ENCODE data around the gene USP2.
"Not testable (repeated sequence)": the region's sequence is repeated elsewhere in the genome, so short reads cannot be mapped to it uniquely, and the experiment has no call there.

The USP2 gene

DNA sequence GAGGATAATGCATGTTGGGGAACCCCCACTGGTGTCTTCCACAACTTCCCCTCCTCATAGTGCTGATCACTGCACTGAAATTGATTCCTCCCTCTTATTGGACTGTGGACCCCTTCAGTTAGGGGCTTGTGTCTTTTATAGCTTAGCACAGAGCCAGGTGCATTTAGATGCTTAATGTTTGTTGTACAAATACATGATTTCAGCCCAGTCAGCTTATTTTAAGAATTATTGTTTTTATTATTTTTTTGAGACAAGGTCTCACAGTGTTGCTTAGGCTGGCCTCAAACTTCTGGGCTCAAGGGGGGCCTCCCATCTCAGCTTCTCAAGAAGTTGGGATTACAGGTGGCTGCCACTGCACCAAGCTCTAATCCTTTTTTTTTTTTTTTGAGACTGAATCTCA is 33.2 kb upstream of the USP2 start:
- DNase-seq (ENCODE audit: low read depth in 4 of 4, low spot score in 1 of 4): no peak

- no peak for DNase-seq (ENCODE audit: low read depth in 4 of 4, low spot score in 1 of 4)
These were observed 32.8 kb upstream of the USP2 start for GRCh38 chr11:119414321-119414720.

GRCh38 chr11:119412072-119412471 is 30.6 kb upstream of the USP2 start:
- DNase-seq (ENCODE audit: low read depth in 4 of 4, low spot score in 1 of 4): no peak

DNA sequence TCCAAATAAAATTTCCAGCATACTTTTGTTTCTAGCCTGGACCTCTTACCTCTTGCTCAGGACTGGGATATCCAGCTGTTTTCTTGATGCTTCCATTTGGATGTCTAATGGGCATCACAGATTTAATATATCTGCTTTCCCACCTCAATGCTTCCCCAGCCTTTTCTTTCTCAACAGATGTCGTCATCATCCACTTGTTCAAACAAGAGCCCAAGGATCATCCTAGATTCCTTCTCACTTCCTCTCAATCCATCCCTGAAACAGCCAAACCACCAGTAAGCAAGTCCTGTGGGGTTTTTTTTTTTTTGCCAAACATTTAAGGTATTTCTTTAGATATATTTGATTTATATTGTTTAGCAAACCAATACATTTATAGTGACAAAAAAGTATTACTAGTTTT is 29.0 kb upstream of the USP2 start:
- DNase-seq (ENCODE audit: low read depth in 4 of 4, low spot score in 1 of 4): no peak

- no peak for DNase-seq (ENCODE audit: low read depth in 4 of 4, low spot score in 1 of 4)
These were observed 28.2 kb upstream of the USP2 start for GRCh38 chr11:119409731-119410130.

DNA sequence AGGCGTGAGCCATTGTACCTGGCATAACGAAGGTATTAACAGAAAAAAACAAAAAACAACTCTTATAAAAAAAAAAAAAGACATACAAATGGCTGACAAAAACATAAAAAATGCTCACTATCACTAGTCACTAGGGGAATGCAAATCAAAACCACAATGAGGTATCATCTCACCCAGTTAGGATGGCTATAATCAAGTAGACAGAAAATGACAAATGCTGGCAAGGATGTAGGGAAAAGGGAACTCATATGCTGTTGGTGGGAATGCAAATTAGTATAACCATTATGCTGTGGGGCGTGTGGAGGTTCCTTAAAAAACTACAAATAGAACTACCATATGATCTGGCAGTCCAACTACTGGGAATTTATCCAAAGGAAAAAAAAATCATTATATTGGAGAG is 24.5 kb upstream of the USP2 start:
- no peak for DNase-seq (ENCODE audit: low read depth in 4 of 4, low spot score in 1 of 4)

- not testable (repeated sequence) for DNase-seq (ENCODE audit: low read depth in 4 of 4, low spot score in 1 of 4)
These were observed 24.0 kb upstream of the USP2 start for GRCh38 chr11:119405448-119405847.

- no peak for DNase-seq (ENCODE audit: low read depth in 4 of 4, low spot score in 1 of 4)
These were observed 23.4 kb upstream of the USP2 start for GRCh38 chr11:119404872-119405271.

DNA sequence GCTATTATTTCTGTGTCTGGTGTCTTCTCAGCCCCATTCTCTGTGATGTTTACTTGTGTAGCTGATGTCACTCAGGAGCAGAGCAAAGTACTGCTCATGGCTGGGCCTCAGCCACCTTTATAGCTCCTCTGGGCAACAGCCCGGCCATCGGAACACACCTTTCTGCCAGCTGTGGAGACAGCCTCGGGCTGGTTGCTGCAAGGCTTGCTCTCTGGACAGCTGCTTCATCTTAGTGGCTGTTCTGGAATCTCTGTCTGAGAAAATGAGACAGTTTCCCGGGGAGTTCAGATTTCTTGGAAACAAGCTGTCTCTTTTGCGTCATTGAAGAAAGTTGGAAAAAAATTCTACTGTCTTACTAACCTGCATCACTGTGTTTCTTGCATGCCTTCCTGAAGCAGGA is 21.5 kb upstream of the USP2 start:
- no peak for DNase-seq (ENCODE audit: low read depth in 4 of 4, low spot score in 1 of 4)

- no peak for DNase-seq (ENCODE audit: low read depth in 4 of 4, low spot score in 1 of 4)
These were observed 21.0 kb upstream of the USP2 start for GRCh38 chr11:119402470-119402869.

- no peak for DNase-seq (ENCODE audit: low read depth in 4 of 4, low spot score in 1 of 4)
These were observed 19.4 kb upstream of the USP2 start for GRCh38 chr11:119400860-119401259.

GRCh38 chr11:119397740-119398139 is 16.2 kb upstream of the USP2 start:
- no peak for DNase-seq (ENCODE audit: low read depth in 4 of 4, low spot score in 1 of 4)

DNA sequence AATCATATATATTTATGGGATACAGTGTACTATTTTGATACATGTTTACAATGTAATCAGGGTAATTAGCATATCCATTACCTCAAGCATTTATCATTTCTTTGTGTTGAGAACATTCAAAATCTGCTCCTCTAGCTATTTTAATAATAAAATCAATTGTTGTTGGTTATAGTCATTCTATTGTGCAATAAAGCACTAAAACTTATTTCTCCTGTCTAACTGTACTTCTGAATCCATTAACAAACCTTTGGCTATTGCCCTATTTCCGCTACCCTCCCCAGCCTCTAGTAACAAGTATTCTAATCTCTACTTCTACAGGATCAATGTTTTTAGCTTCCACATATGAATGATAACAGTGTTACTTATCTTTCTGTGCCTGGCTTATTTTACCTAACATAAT is 15.3 kb upstream of the USP2 start:
- DNase-seq (ENCODE audit: low read depth in 4 of 4, low spot score in 1 of 4): no peak

DNA sequence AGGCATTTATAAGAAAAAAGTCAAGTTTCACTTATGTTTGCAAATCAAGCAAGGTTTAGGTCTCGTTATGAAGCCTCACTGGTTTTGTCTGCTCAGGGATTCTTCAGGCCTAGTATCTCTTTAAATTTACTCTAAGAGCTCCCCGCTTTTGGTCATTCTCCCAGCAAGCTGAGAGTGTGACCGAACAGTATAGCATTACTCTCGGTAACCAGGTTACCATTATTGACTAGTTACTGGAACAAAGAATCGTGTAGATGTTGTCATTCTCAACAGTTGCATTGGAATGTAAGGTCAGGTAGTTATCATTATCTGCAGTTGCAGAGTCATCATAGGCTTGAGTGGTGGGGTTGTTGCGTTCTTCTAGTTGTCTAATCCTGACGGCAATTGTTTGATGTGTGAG is 9.8 kb upstream of the USP2 start:
- no peak for DNase-seq (ENCODE audit: low read depth in 4 of 4, low spot score in 1 of 4)

- DNase-seq (ENCODE audit: low read depth in 4 of 4, low spot score in 1 of 4): no peak
These were observed 8.2 kb upstream of the USP2 start for GRCh38 chr11:119389611-119390254.

GRCh38 chr11:119388103-119388502 is 6.6 kb upstream of the USP2 start:
- no peak for DNase-seq (ENCODE audit: low read depth in 4 of 4, low spot score in 1 of 4)

GRCh38 chr11:119384332-119384731 is 2.8 kb upstream of the USP2 start:
- no peak for DNase-seq (ENCODE audit: low read depth in 4 of 4, low spot score in 1 of 4)

DNA sequence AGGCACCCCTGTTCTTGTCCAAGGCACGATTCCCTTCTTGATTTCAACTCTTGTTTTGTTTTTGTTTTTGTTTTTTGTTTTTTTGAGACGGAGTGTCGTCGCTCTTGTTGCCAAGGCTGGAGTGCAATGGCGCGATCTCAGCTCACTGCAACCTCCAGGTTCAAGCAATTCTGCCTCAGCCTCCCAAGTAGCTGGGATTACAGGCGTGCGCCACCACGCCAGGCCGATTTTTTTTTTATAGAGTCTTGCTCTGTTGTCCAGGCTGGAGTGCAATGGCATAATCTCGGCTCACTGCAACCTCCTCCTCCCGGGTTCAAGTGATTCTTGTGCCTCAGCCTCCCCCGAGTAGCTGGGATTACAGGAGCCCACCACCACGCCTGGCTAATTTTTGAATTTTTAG is 1.0 kb upstream of the USP2 start:
- not testable (repeated sequence) for DNase-seq (ENCODE audit: low read depth in 4 of 4, low spot score in 1 of 4)

- no peak for DNase-seq (ENCODE audit: low read depth in 4 of 4, low spot score in 1 of 4)
These were observed 611 bp upstream of the USP2 start for GRCh38 chr11:119382101-119382500.

- no peak for DNase-seq (ENCODE audit: low read depth in 4 of 4, low spot score in 1 of 4)
These were observed 686 bp downstream of the USP2 start for GRCh38 chr11:119380827-119381180.

DNA sequence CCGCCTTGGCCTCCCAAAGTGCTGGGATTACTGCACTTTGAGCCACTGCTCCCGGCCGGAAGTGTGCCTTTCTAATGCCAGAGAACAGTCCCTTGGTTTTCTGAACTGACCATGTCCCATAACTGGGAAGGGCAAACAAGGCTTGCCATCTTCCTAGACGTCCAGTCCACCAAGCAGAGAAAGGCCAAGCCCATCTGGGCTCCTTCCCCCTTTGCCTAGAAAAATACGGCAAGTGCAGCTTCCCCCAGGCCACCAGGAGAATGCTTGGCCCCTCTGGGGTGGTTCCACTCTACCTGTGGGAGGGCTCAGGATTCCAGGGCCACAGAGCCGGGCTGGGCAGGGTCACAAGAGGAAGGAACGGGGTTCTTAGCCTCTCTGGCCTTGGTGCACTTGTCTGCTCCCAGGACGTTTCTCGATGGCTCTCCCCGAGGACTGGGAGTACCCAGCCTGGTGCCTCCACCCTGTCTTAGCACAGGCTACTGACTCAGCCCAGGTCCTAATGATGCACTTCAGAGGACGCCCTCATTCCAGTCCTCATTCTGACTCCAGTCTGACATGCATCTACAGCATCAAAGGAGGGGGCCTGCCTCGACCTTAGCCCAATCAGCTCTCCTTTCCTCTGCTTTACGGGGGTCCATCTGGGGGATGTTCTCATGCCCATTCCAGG is 1.2 kb downstream of the USP2 start:
- no peak for DNase-seq (ENCODE audit: low read depth in 4 of 4, low spot score in 1 of 4)

DNA sequence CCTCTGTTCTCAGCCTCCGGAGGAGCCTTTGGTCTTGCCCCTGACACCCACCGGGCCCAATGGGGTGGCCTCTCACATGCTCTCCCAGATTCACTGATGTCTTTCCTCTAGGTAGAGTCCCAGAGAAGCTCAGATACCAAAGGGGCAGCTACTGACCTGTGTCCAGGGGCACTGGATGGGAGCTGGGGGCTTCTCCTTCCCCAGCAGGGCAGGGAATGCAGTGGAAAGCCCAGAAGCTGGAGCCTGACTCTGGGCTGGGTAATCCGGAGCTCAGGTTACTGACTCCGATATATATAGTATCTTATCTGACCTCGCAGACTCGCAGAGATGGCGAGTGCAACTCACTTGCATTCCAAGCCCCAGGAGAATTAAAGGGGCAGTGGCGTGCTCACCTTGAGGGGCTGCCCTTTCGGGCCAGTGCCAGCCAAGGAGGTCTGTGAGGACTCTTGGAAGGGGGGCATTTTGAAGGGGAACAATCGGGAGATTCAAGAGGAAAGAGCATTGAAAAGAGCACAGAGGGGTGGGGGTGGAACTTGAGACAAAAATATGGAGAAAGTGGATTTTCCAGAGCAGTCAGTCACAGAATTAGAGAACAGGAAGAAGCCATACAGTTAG is 2.5 kb downstream of the USP2 start:
- no peak for DNase-seq (ENCODE audit: low read depth in 4 of 4, low spot score in 1 of 4)

Measured in stimulated activated CD4-positive, alpha-beta T cell treated with anti-CD3 and anti-CD28 coated beads, Interleukin-1b, Interleukin-23, amount 100 ng/mL, for 24 hours (primary cell).